GM21360 (cell line): ENCODE data around the gene TXNIP.

ENCODE experiments used
- ATAC-seq: cut with Tn5 transposase; IDR thresholded peaks from one replicate; pipeline ENCODE4 v1.9.1; 2021; ENCODE audit warnings: mild to moderate bottlenecking, moderate library complexity; ENCODE audit not compliant: unreplicated experiment

The TXNIP gene

GRCh38 chr1:145964328-145965118 is 31.9 kb downstream of the TXNIP start, which contains the start of the genes ANKRD34A and POLR3GL:
TSS of gene ANKRD34A (minus strand) at chr1:145964575. CDS start at chr1:145961759, 2,816 bp downstream.
TSS of gene POLR3GL (plus strand) at chr1:145964690. CDS start at chr1:145974866, 10,176 bp downstream.
- ATAC-seq = peak; percentile 72

- ATAC-seq = no peak
These were observed 32.9 kb downstream of the TXNIP start for GRCh38 chr1:145963265-145964019.

GRCh38 chr1:145962157-145963102 is 33.9 kb downstream of the TXNIP start:
- no peak for ATAC-seq

- ATAC-seq = no peak
These were observed 34.8 kb downstream of the TXNIP start for GRCh38 chr1:145961425-145962156.

- no peak for ATAC-seq
These were observed 35.3 kb downstream of the TXNIP start for GRCh38 chr1:145961109-145961424.

GRCh38 chr1:145960468-145961108 is 35.8 kb downstream of the TXNIP start:
- no peak for ATAC-seq

- ATAC-seq = no peak
These were observed 36.4 kb downstream of the TXNIP start for GRCh38 chr1:145959957-145960467.

- ATAC-seq = no peak
These were observed 37.0 kb downstream of the TXNIP start for GRCh38 chr1:145959333-145959732.

- no peak for ATAC-seq
These were observed 37.6 kb downstream of the TXNIP start for GRCh38 chr1:145958734-145959133.

GRCh38 chr1:145957443-145958319 is 38.7 kb downstream of the TXNIP start, which contains the start of gene LIX1L:
TSS of gene LIX1L (minus strand) at chr1:145958017. CDS start at chr1:145957927, 90 bp downstream.
- peak; percentile 63 for ATAC-seq

GRCh38 chr1:145956781-145957442 is 39.5 kb downstream of the TXNIP start:
- no peak for ATAC-seq

GRCh38 chr1:145956361-145956760 is 40.0 kb downstream of the TXNIP start:
- no peak for ATAC-seq

GRCh38 chr1:145955436-145955835 is 40.9 kb downstream of the TXNIP start:
- ATAC-seq = no peak

GRCh38 chr1:145953861-145954260 is 42.5 kb downstream of the TXNIP start:
- no peak for ATAC-seq

GRCh38 chr1:145952903-145953302 is 43.5 kb downstream of the TXNIP start:
- ATAC-seq = no peak

- no peak for ATAC-seq
These were observed 44.9 kb downstream of the TXNIP start for GRCh38 chr1:145951526-145951925.

GRCh38 chr1:145949219-145949618 is 47.2 kb downstream of the TXNIP start:
- ATAC-seq = no peak

- ATAC-seq = no peak
These were observed 48.8 kb downstream of the TXNIP start for GRCh38 chr1:145947551-145947950.
